HepG2 (cell line): ENCODE results near the gene IGF2. TPM values are rescaled to one million over a fixed set of nuclear protein-coding genes. Genes with fewer than 3 reads are reported as not detected.

Source experiments
- ATAC-seq: fragments of 200-7000 bp; cut with Tn5 transposase; 3 replicates; pipeline ENCODE4 v1.9.1; 2020; ENCODE audit warnings: mild to moderate bottlenecking, moderate library complexity
- BruUV-seq: library from RNA; stranded (reverse); fragments of 400-500 nt; replicated peaks from 2 replicates; lab custom pipeline; 2021; lab: Mats Ljungman, UMichigan
- CTCF ChIA-PET: fragments of 300-600 bp; formaldehyde crosslinking; extraction: SDS; loops from one replicate; lab custom pipeline; 2021; ENCODE audit warnings: low total read pairs, inconsistent platforms, low intra/inter-chr PET ratio; lab: Yijun Ruan, JAX
- POLR2A ChIA-PET: fragments of 350-600 bp; sonication (Branson Sonifier 250); formaldehyde crosslinking; loops from one replicate; lab custom pipeline; 2020; ENCODE audit warnings: antibody characterized with exemption, inconsistent platforms; lab: Yijun Ruan, JAX
- DNase-seq: peaks from one replicate; pipeline ENCODE4 v3.0.0-alpha.2; 2015; ENCODE audit warnings: low spot score
- FAIRE-seq: peaks from 3 replicates; lab custom pipeline; 2011; peaks lifted over from hg19 to GRCh38; lab: Jason Lieb, UNC
- H2AFZ ChIP-seq: one replicate; pipeline ENCODE4 v1.6.1; 2011; ENCODE audit warnings: low read length, inconsistent platforms
- H3K27ac ChIP-seq: fragments of 300-600 bp; 3 replicates; pipeline ENCODE4 v1.8.0; 2011; ENCODE audit warnings: mixed run types, mild to moderate bottlenecking, mixed read lengths, low read length, inconsistent platforms; ENCODE audit not compliant: insufficient read depth; ENCODE audit errors: extremely low read length
- H3K27me3 ChIP-seq, 2 experiments: fragments of 200-600 bp in 1 of 2; 2 replicates in 1 of 2; 3 replicates in 1 of 2; pipeline versions ENCODE4 v1.6.0 to v1.8.0; 2011; ENCODE audit warnings: low read length in 2 of 2, mild to moderate bottlenecking in 2 of 2, moderate library complexity in 2 of 2, inconsistent platforms in 1 of 2; ENCODE audit not compliant: insufficient read depth in 2 of 2, control insufficient read depth in 1 of 2
- H3K36me3 ChIP-seq, 2 experiments: fragments of 200-600 bp in 1 of 2; replicated peaks in 1 of 2; 2 replicates in 1 of 2; 3 replicates in 1 of 2; pipeline versions ENCODE4 v1.5.1 to v1.8.0; 2011; ENCODE audit warnings: low read length in 2 of 2, inconsistent platforms in 1 of 2; ENCODE audit not compliant: insufficient read depth in 2 of 2, control insufficient read depth in 1 of 2
- H3K4me1 ChIP-seq: 2 replicates; pipeline ENCODE4 v1.5.1; 2012; ENCODE audit warnings: low read length, inconsistent platforms; ENCODE audit not compliant: insufficient read depth
- H3K4me2 ChIP-seq: 2 replicates; pipeline ENCODE4 v1.6.0; 2011; ENCODE audit warnings: low read depth, low read length, inconsistent platforms
- H3K4me3 ChIP-seq, 3 experiments: fragments of 200-600 bp in 1 of 3; sonication (generic), shearing (Covaris generic) in 1 of 3; replicated peaks in 1 of 3; 2 replicates each; pipeline ENCODE4 v1.5.1; 2011 to 2016; ENCODE audit warnings: low read length in 3 of 3, inconsistent platforms in 2 of 3, low read depth in 2 of 3, mild to moderate bottlenecking in 2 of 3, control low read depth in 1 of 3, mixed read lengths in 1 of 3; ENCODE audit not compliant: insufficient read depth in 1 of 3
- H3K79me2 ChIP-seq: one replicate; pipeline ENCODE4 v1.6.1; 2011; ENCODE audit warnings: low read length, inconsistent platforms; ENCODE audit not compliant: insufficient read depth
- H3K9ac ChIP-seq: 2 replicates; pipeline ENCODE4 v1.6.0; 2011; ENCODE audit warnings: mild to moderate bottlenecking, low read depth, low read length, inconsistent platforms; ENCODE audit not compliant: insufficient read depth
- H3K9me3 ChIP-seq: 2 replicates; pipeline ENCODE4 v1.5.1; 2012; ENCODE audit warnings: mild to moderate bottlenecking, low read length
- H4K20me1 ChIP-seq: 2 replicates; pipeline ENCODE4 v1.6.0; 2011; ENCODE audit warnings: inconsistent platforms, mild to moderate bottlenecking, low read length, moderate library complexity; ENCODE audit not compliant: insufficient read depth
- DMTF1 ChIP-seq: sonication (generic); formaldehyde crosslinking; IDR thresholded peaks from 2 replicates; pipeline ENCODE4 v1.4.0; 2020; ENCODE audit warnings: mild to moderate bottlenecking, missing genetic modification reagents
- EHMT2 ChIP-seq: fragments of 200-600 bp; sonication (generic); IDR thresholded peaks from 2 replicates; pipeline ENCODE4 v1.7.0; 2017; ENCODE audit warnings: antibody characterized with exemption, low read depth, low read length, borderline replicate concordance
- EP300 ChIP-seq, 3 experiments: sonication (generic) in 1 of 3; formaldehyde crosslinking in 1 of 3; IDR thresholded peaks; 2 replicates each; pipeline versions ENCODE4 v1.5.1 to v1.6.1; 2011 to 2020; ENCODE audit warnings: low read depth in 2 of 3, low read length in 2 of 3, borderline replicate concordance in 1 of 3, improper control_type of control experiment in 1 of 3, mild to moderate bottlenecking in 1 of 3, missing genetic modification reagents in 1 of 3, moderate library complexity in 1 of 3
- GTF3A ChIP-seq: sonication (generic); formaldehyde crosslinking; conservative IDR thresholded peaks from 2 replicates; pipeline ENCODE4 v1.4.0; 2020; ENCODE audit warnings: mild to moderate bottlenecking, missing genetic modification reagents
- IRX3 ChIP-seq: sonication (generic); formaldehyde crosslinking; IDR thresholded peaks from 2 replicates; pipeline ENCODE4 v1.8.1; 2023; ENCODE audit warnings: mild to moderate bottlenecking, low read depth, missing genetic modification reagents, borderline replicate concordance
- MAFF ChIP-seq: IDR thresholded peaks from 2 replicates; pipeline ENCODE4 v1.6.1; 2011; ENCODE audit warnings: low read depth, low read length, improper control_type of control experiment
- NPAS2 ChIP-seq: sonication (generic); formaldehyde crosslinking; IDR thresholded peaks from 2 replicates; pipeline ENCODE4 v1.8.0; 2022; ENCODE audit warnings: mild to moderate bottlenecking, missing genetic modification reagents, borderline replicate concordance
- PCBP1 ChIP-seq: fragments of 200-400 bp; formaldehyde crosslinking; IDR thresholded peaks from 2 replicates; pipeline ENCODE4 v1.6.1; 2017; ENCODE audit warnings: mild to moderate bottlenecking, low read depth, low read length, borderline replicate concordance
- YEATS4 ChIP-seq: sonication (generic); formaldehyde crosslinking; IDR thresholded peaks from 2 replicates; pipeline ENCODE4 v1.4.0; 2020; ENCODE audit warnings: missing genetic modification reagents, borderline replicate concordance
- ZFP36 ChIP-seq: fragments of 150-350 bp; IDR thresholded peaks from 2 replicates; pipeline ENCODE4 v1.6.1; 2018; ENCODE audit warnings: borderline replicate concordance, low read length, low read depth; ENCODE audit not compliant: partially characterized antibody
- ZFP90 ChIP-seq: sonication (generic); formaldehyde crosslinking; IDR thresholded peaks from 2 replicates; pipeline ENCODE4 v1.8.0; 2022; ENCODE audit warnings: missing genetic modification reagents, mild to moderate bottlenecking, inconsistent platforms, borderline replicate concordance
- ZNF501 ChIP-seq: sonication (generic); formaldehyde crosslinking; IDR thresholded peaks from 2 replicates; pipeline ENCODE4 v1.5.1; 2020; ENCODE audit warnings: mild to moderate bottlenecking, moderate library complexity, missing genetic modification reagents
- ZNF547 ChIP-seq: sonication (generic); formaldehyde crosslinking; IDR thresholded peaks from 2 replicates; pipeline ENCODE4 v1.5.1; 2020; ENCODE audit warnings: mild to moderate bottlenecking, missing genetic modification reagents
- ZNF552 ChIP-seq: sonication (generic); formaldehyde crosslinking; IDR thresholded peaks from 2 replicates; pipeline ENCODE4 v1.9.0; 2022; ENCODE audit warnings: missing genetic modification reagents, mild to moderate bottlenecking, borderline replicate concordance
- WGBS: methylation state at CpG from one replicate; pipeline ENCODE4 v1.1.6; 2017; ENCODE audit warnings: low lambda C conversion rate; 5-methylcytosine and 5-hydroxymethylcytosine counted together
- in situ Hi-C: cut with HindIII; loops from 2 replicates; pipeline ENCODE4 v1.10.0; 2017; ENCODE audit warnings: low pct_unique_long_range_greater_than_20kb; ENCODE audit not compliant: extremely low pct_ligation_motif_present
- intact Hi-C: fragments of 100-400 bp; cut with micrococcal nuclease; formaldehyde crosslinking; loops from one replicate; pipeline ENCODE4 v1.10.0; 2022; ENCODE audit not compliant: unreplicated experiment
- polyA plus RNA-seq, 8 experiments: library from polyadenylated mRNA; depleted of rRNA in 3 of 8; stranded (reverse) in 7 of 8; unstranded in 1 of 8; fragments of >200 nt; fragmentation: Illumina TruSeq in 4 of 8; extraction: Trizol in 4 of 8; gene quantifications; 2 replicates each; pipeline versions ENCODE4 v1.2.1 to v1.2.3, GENCODE V29; 2011 to 2016; ENCODE audit warnings: low read depth in 4 of 8, missing spikeins in 1 of 8, mixed read lengths in 1 of 8; ENCODE audit not compliant: insufficient read depth in 1 of 8
- total RNA-seq, 5 experiments: library from RNA; depleted of rRNA; stranded (reverse); fragments of >200 nt; fragmentation: Illumina TruSeq; extraction: Trizol; gene quantifications; 2 replicates each; pipeline ENCODE4 v1.2.3, GENCODE V29; 2016; ENCODE audit warnings: low read depth in 1 of 5
- TF ChIP-seq, protein P1 (sequence below): sonication (generic); formaldehyde crosslinking; IDR thresholded peaks from 2 replicates; pipeline ENCODE4 v1.8.0; 2022; ENCODE audit warnings: missing genetic modification reagents, mild to moderate bottlenecking, borderline replicate concordance
- TF ChIP-seq, protein P2 (sequence below): sonication (generic); formaldehyde crosslinking; conservative IDR thresholded peaks from 2 replicates; pipeline ENCODE4 v1.4.0; 2020; ENCODE audit warnings: missing genetic modification reagents

IGF2 gene
- total and polyA plus RNA-seq, 2 of the 13 experiments (the other 11 are each of a cell fraction or from before 2014, with no cell fraction given): 79.1 to 254 TPM

- TF ChIP-seq YEATS4 (CRISPR knock-in tag): 0 out of 2 replicates have a peak, but pooled peaks have one; percentile 9
- TF ChIP-seq NPAS2 (CRISPR knock-in tag): no peak
- no peak for TF ChIP-seq GTF3A (CRISPR knock-in tag)
- TF ChIP-seq, protein P1, sequence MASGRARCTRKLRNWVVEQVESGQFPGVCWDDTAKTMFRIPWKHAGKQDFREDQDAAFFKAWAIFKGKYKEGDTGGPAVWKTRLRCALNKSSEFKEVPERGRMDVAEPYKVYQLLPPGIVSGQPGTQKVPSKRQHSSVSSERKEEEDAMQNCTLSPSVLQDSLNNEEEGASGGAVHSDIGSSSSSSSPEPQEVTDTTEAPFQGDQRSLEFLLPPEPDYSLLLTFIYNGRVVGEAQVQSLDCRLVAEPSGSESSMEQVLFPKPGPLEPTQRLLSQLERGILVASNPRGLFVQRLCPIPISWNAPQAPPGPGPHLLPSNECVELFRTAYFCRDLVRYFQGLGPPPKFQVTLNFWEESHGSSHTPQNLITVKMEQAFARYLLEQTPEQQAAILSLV (CRISPR knock-in tag): no peak
- TF ChIP-seq EHMT2: no peak
- no peak for TF ChIP-seq MAFF
- 0 out of 2 replicates have a peak, but pooled peaks have one; percentile 28 for TF ChIP-seq ZFP90
- TF ChIP-seq IRX3 (CRISPR knock-in tag): no peak
These were observed 36.3 kb downstream of the IGF2 start (continued) for GRCh38 chr11:2102883-2103213.

DNA sequence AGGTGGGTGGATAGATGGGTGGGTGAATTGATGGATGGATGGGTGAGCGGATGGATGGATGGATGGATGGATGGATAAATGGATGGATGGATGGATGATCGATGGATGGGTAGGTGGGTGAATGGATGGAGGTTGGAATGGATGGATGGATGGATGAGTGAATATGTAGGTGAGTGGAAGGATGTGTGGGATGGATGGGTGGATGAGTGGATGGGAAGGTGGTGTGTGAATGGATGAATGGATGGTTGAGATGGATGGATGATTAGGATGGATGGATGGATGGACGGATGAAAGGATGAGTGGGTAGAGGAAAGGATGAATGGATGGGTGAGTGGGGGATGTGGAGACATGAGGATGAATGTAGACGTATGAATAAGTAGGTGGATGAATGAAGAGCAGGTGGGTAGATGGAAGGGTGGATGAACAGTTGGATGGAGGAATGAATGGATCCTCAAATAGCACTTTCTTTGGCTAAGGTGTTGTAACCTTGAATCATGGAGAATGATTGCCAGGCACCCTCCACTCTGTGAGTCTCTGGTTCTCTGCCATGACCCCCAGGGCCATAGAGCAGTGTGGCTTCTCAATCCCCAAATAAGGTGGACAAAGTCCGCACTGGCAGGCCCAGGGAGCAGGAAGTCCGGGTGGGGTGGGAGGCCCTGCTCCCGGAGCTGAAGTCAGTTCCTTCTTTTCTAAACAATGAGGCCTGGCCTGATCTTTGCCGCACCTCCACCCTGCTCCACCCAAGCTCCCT is 36.9 kb downstream of the IGF2 start:
- in situ Hi-C loops: no loop called here
- no TSS peak for BruUV-seq
- 54% methylated on average over 6 of the region's 8 CpGs for WGBS
- FAIRE-seq (peak; percentile 95), ATAC-seq (peak; percentile 37), DNase-seq (peak; percentile 71)
- Histone ChIP-seq H3K4me3 (peak overlapping the region in 1 of 3 experiments; percentile 25; a peak in 1 of 6 replicates), H3K4me2 (peak overlapping the region; percentile 52), H3K36me3 (no peaks in the 10 kb centered on the region), H3K9me3 (no peaks in the 10 kb centered on the region), H2AFZ (no peak overlapping the region), H4K20me1 (no peaks in the 10 kb centered on the region), H3K79me2 (no peaks in the 10 kb centered on the region), H3K9ac (peak overlapping the region; percentile 20; the same call in 1 of the 2 replicates), H3K4me1 (peaks cover 83% of the 10 kb centered on the region), H3K27me3 (no peaks in the 10 kb centered on the region), H3K27ac (peak overlapping the region; percentile 55)
- intact Hi-C loops: no loop called here
- POLR2A ChIA-PET: interaction anchor here (0.9 to 2.0 kb wide), 4 partner anchors 10 to 114 kb away, joined by 3 to 13 read pairs (median 4); no protein-coding TSS in a partner anchor
- CTCF ChIA-PET: no interaction called here
- TF ChIP-seq ZNF501 (CRISPR knock-in tag): no peak
- TF ChIP-seq EP300 (IDR thresholded peaks at IDR 0.05; ENCODE audit: low read depth in 2 of 2, low read length in 2 of 2): peak in 1 of 2 experiments; percentile 58; a peak in 2 of 4 replicates
- 0 out of 2 replicates have a peak, but pooled peaks have one; percentile 25 for TF ChIP-seq EP300 (CRISPR knock-in tag; IDR thresholded peaks at IDR 0.05; ENCODE audit: borderline replicate concordance)
- no peak for TF ChIP-seq DMTF1 (CRISPR knock-in tag)
- TF ChIP-seq ZNF547 (CRISPR knock-in tag): no peak
- no peak for TF ChIP-seq PCBP1
- TF ChIP-seq ZNF552 (CRISPR knock-in tag): no peak
- no peak for TF ChIP-seq ZFP36
- TF ChIP-seq, protein P2, sequence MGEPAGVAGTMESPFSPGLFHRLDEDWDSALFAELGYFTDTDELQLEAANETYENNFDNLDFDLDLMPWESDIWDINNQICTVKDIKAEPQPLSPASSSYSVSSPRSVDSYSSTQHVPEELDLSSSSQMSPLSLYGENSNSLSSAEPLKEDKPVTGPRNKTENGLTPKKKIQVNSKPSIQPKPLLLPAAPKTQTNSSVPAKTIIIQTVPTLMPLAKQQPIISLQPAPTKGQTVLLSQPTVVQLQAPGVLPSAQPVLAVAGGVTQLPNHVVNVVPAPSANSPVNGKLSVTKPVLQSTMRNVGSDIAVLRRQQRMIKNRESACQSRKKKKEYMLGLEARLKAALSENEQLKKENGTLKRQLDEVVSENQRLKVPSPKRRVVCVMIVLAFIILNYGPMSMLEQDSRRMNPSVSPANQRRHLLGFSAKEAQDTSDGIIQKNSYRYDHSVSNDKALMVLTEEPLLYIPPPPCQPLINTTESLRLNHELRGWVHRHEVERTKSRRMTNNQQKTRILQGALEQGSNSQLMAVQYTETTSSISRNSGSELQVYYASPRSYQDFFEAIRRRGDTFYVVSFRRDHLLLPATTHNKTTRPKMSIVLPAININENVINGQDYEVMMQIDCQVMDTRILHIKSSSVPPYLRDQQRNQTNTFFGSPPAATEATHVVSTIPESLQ: no peak
